Measurements from ENCODE around the gene KPNA1. TPM values are rescaled to one million over a fixed set of nuclear protein-coding genes. Genes with fewer than 3 reads are reported as not detected.

Gene KPNA1
- total RNA-seq, 1 donor from 2014 or later: 82.5 TPM

- Mint-ChIP-seq H3K36me3 (ENCODE audit: insufficient read depth) (peaks cover 64% of the 10 kb centered on the region), H3K27me3 (no peaks in the 10 kb centered on the region), H3K4me1 (ENCODE audit: low read depth) (peaks cover 22% of the 10 kb centered on the region), H3K9me3 (ENCODE audit: low read depth) (peaks cover 23% of the 10 kb centered on the region), H3K27ac (peak overlapping the region; percentile 95), H3K4me3 (ENCODE audit: low read depth) (peak overlapping the region; percentile 17)
- peak; percentile 47 for DNase-seq (ENCODE audit: low spot score, unreplicated experiment)
- no peak for TF ChIP-seq CTCF (IDR thresholded peaks at IDR 0.05; ENCODE audit: unreplicated experiment)
Observed at GRCh38 chr3:122443090-122443489, 71.6 kb downstream of the KPNA1 start.

DNA sequence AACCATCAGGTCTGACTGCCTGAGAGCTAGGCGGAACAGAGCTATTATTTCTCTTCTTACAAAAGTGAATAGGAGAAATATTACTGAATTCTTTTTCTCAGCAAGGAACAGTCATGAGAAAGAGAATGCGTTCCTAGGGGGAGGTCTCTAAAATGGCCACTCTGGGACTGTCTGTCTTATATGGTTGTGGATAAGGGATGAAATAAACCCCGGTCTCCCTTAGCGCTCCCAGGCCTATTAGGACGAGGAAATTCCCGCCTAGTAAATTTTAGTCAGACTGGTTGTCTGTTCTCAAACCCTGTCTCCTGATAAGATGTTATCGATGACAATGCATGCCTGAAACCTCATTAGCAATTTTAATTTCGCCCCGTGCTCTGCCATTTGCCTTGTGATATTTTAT, 78.8 kb downstream of the KPNA1 start:
- no peak for DNase-seq (ENCODE audit: low spot score, unreplicated experiment)
- Mint-ChIP-seq H3K27ac (no peak overlapping the region), H3K36me3 (ENCODE audit: insufficient read depth) (peaks cover 38% of the 10 kb centered on the region), H3K27me3 (no peaks in the 10 kb centered on the region), H3K4me1 (ENCODE audit: low read depth) (no peaks in the 10 kb centered on the region), H3K9me3 (ENCODE audit: low read depth) (peaks cover 4% of the 10 kb centered on the region), H3K4me3 (ENCODE audit: low read depth) (no peak overlapping the region)
- no peak for TF ChIP-seq CTCF (IDR thresholded peaks at IDR 0.05; ENCODE audit: unreplicated experiment)

DNA sequence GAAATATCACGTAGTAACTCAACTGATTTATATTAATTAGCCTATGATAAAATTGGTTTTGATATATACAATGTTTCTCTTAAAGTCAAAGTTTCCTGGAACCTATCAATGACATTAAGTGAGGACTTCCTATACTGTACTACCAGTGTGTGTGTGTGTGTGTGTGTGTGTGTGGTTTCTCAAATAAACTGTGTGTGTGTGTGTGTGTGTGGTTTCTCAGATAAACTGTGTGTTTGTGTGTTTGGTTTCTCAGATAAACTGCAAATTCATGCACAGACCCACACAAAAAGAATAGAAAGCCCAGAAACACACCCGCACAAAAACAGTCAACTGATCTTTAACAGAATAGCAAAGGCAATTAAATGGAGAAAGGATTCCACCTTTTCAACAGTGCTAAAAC, 84.4 kb downstream of the KPNA1 start:
- Mint-ChIP-seq H3K4me3 (ENCODE audit: low read depth) (no peak overlapping the region), H3K27me3 (no peaks in the 10 kb centered on the region), H3K9me3 (ENCODE audit: low read depth) (no peaks in the 10 kb centered on the region), H3K36me3 (ENCODE audit: insufficient read depth) (peaks cover 25% of the 10 kb centered on the region), H3K4me1 (ENCODE audit: low read depth) (peaks cover 1% of the 10 kb centered on the region), H3K27ac (no peak overlapping the region)
- DNase-seq (ENCODE audit: low spot score, unreplicated experiment): no peak
- TF ChIP-seq CTCF (IDR thresholded peaks at IDR 0.05; ENCODE audit: unreplicated experiment): no peak

- Mint-ChIP-seq H3K36me3 (ENCODE audit: insufficient read depth) (peaks cover 19% of the 10 kb centered on the region), H3K27ac (no peak overlapping the region)
- no peak for DNase-seq (ENCODE audit: low spot score, unreplicated experiment)
Observed at GRCh38 chr3:122427857-122428471, 86.8 kb downstream of the KPNA1 start.

GRCh38 chr3:122421836-122422235, 92.9 kb downstream of the KPNA1 start:
- H3K36me3 Mint-ChIP-seq (ENCODE audit: insufficient read depth): peaks cover 4% of the 10 kb centered on the region
- H3K4me3 Mint-ChIP-seq (ENCODE audit: low read depth): no peak overlapping the region
- H3K27me3 Mint-ChIP-seq: no peaks in the 10 kb centered on the region
- peaks cover 3% of the 10 kb centered on the region for H3K4me1 Mint-ChIP-seq (ENCODE audit: low read depth)
- H3K9me3 Mint-ChIP-seq (ENCODE audit: low read depth): no peaks in the 10 kb centered on the region
- no peak overlapping the region for H3K27ac Mint-ChIP-seq
- DNase-seq (ENCODE audit: low spot score, unreplicated experiment): no peak
- no peak for TF ChIP-seq CTCF (IDR thresholded peaks at IDR 0.05; ENCODE audit: unreplicated experiment)

More at GRCh38 chr3:122427857-122428471, 86.8 kb downstream of the KPNA1 start:
- Mint-ChIP-seq H3K9me3 (ENCODE audit: low read depth) (no peaks in the 10 kb centered on the region), H3K27me3 (no peaks in the 10 kb centered on the region), H3K4me1 (ENCODE audit: low read depth) (peaks cover 1% of the 10 kb centered on the region), H3K4me3 (ENCODE audit: low read depth) (no peak overlapping the region)
- TF ChIP-seq CTCF (IDR thresholded peaks at IDR 0.05; ENCODE audit: unreplicated experiment): no peak
